DOHH2 (cell line): Measurements from ENCODE around the gene ADM.

Experiments used
- EZH2phosphoT487 ChIP-seq: fragments of 200-600 bp; sonication (generic); IDR thresholded peaks from 2 replicates; pipeline ENCODE4 v1.6.1; 2017; ENCODE audit warnings: borderline replicate concordance, mild to moderate bottlenecking, antibody characterized with exemption, low read length, moderate library complexity, mixed read lengths
- TF ChIP-seq, protein P1 (sequence below): fragments of 200-600 bp; sonication (generic); IDR thresholded peaks from one replicate; pipeline ENCODE4 v1.5.1; 2014; ENCODE audit warnings: antibody characterized with exemption, mild to moderate bottlenecking, low read depth, low read length; ENCODE audit not compliant: poor library complexity, severe bottlenecking

- TF ChIP-seq, protein P1, sequence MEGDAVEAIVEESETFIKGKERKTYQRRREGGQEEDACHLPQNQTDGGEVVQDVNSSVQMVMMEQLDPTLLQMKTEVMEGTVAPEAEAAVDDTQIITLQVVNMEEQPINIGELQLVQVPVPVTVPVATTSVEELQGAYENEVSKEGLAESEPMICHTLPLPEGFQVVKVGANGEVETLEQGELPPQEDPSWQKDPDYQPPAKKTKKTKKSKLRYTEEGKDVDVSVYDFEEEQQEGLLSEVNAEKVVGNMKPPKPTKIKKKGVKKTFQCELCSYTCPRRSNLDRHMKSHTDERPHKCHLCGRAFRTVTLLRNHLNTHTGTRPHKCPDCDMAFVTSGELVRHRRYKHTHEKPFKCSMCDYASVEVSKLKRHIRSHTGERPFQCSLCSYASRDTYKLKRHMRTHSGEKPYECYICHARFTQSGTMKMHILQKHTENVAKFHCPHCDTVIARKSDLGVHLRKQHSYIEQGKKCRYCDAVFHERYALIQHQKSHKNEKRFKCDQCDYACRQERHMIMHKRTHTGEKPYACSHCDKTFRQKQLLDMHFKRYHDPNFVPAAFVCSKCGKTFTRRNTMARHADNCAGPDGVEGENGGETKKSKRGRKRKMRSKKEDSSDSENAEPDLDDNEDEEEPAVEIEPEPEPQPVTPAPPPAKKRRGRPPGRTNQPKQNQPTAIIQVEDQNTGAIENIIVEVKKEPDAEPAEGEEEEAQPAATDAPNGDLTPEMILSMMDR: peak; percentile 60
- no peak for TF ChIP-seq EZH2phosphoT487
Observed at GRCh38 chr11:10322830-10323792, 18.2 kb downstream of the ADM start.
